SK-N-MC (cell line): ENCODE measurements around the gene C19orf81.
A peak's percentile ranks its signal among the peaks of the same experiment; 100 is the strongest.
"Not testable (repeated sequence)": the region's sequence is repeated elsewhere in the genome, so short reads cannot be mapped to it uniquely, and the experiment has no call there.

Experiments used
- DNase-seq: peaks from one replicate; pipeline ENCODE4 v3.0.0-alpha.2; 2011; ENCODE audit warnings: low read depth, low spot score
- H3K27ac ChIP-seq: fragments of 200-600 bp; sonication (generic); 2 replicates; pipeline ENCODE4 v1.5.1; 2016; ENCODE audit warnings: mixed run types
- H3K36me3 ChIP-seq: fragments of 200-600 bp; sonication (generic); 2 replicates; pipeline ENCODE4 v1.6.1; 2017; ENCODE audit warnings: antibody characterized with exemption, low read length, mixed read lengths; ENCODE audit not compliant: insufficient read depth
- H3K4me3 ChIP-seq: fragments of 200-600 bp; sonication (generic); 2 replicates; pipeline ENCODE4 v1.5.1; 2016
- H3K9ac ChIP-seq: fragments of 200-600 bp; sonication (generic); 2 replicates; pipeline ENCODE4 v1.8.0; 2017; ENCODE audit warnings: mixed run types, mixed read lengths; ENCODE audit not compliant: insufficient read length
- H3K9me3 ChIP-seq: fragments of 200-600 bp; sonication (generic); 2 replicates; pipeline ENCODE4 v1.6.1; 2017; ENCODE audit warnings: low read depth, mild to moderate bottlenecking, antibody characterized with exemption, low read length, moderate library complexity, mixed read lengths
- EZH2 ChIP-seq: fragments of 200-600 bp; sonication (generic); IDR thresholded peaks from one replicate; pipeline ENCODE4 v1.6.1; 2017; ENCODE audit warnings: antibody characterized with exemption
- FOXP2 ChIP-seq: optimal IDR thresholded peaks from 2 replicates; pipeline ENCODE3; 2011; ENCODE audit warnings: mild to moderate bottlenecking, moderate library complexity; ENCODE audit not compliant: insufficient read depth; ENCODE audit errors: extremely low read length, control extremely low read depth
- POLR2AphosphoS5 ChIP-seq: IDR thresholded peaks from 2 replicates; pipeline ENCODE4 v1.6.1; 2012; ENCODE audit warnings: mild to moderate bottlenecking, low read depth, low read length, borderline replicate concordance

C19orf81 gene

DNA sequence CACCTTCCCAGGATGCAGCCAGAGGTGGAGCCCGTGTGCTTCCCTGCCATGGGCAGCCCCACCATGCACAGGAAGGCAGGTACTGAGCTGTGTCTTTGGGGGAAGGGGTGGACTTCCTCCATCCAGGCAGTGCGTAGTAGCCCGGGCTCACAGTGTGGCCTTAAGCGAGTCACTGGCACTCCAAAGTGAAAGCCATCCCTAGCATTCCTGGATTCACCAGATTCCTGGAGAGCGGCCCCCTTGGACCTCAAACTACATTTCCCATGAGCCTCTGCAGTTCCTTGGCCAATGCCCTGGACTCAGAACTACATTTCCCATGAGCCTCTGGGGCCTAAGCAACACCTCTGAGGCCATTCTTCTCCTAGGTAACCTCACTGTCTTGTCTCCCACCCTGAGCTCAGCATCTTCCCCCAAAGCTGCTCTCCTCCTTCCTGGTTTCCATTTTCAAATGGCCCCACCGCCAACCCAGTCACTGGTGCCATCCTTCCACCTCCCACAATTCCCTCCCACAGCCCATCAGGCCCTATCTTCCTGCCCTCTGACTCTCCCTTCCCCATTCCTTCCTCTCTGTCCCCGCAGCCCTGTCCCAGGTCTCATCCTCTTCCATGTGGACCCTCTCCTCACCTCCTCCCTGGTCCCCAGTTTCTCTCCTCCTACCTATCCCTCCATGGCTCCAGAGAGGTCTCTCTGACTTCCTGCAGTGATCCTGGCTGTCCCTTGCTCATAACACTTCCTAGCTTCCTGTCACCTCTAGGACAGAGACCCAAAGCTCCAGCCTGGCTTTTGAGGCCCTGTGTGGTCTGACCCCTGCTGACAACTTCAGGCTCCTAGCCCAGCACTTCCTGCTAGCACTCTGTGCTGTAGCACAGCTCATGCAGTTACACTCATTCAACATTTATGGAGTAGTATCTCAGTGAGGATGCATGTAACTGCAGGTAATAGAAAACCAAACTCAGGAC lies at the start of gene C19orf81:
Gene C19orf81 (plus strand): TSS at position 13 of the 959 bp plus-strand sequence. CDS start 0 bp downstream, at position 13.
- no peak within 1 kb of the TSS for H3K4me3 ChIP-seq
- H3K36me3 ChIP-seq = no peaks in the 10 kb centered on the region
- no peak for TF ChIP-seq FOXP2
- TF ChIP-seq POLR2AphosphoS5 = no peak
- no peak for TF ChIP-seq EZH2
- no peak within 1 kb of the TSS for H3K9ac ChIP-seq
- no peak within 1 kb of the TSS for H3K27ac ChIP-seq
- no peak for DNase-seq
- no peaks in the 10 kb centered on the region for H3K9me3 ChIP-seq

DNA sequence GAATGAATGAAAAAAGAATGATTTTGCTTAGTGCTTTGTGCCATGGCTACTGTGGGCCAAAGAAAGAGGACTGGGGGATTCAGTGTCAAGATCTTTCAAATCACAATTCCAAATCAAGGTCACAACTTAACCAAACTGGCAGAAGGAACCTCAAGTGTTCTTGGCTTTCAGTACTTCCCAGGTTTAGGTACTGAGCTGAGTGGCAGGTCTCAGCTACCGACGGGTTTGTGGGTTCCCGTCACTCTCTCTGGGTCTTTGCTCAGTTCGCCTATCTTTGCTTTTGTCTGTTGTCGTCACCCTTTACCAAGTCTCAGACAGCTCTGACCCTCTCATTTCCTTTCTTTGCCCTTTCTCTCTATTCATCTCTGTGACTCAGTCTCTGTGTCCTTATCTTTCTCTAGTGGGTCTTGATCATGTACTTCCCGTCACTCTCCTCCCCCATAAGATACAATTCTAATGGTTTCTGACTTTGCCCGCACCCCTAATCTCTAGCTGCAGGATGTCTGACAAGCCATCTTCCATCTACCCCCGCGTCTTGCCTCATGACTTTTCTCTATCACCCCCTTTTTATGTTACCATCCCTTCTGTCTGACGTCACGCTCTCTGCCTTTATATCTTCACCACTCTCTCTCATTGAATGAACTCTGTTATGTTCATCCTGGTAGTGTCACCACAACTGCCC lies 47.7 kb upstream of the C19orf81 start:
- Histone ChIP-seq H3K9ac (no peak overlapping the region), H3K4me3 (no peak overlapping the region), H3K9me3 (no peaks in the 10 kb centered on the region), H3K27ac (no peak overlapping the region), H3K36me3 (no peaks in the 10 kb centered on the region)
- DNase-seq = no peak
- TF ChIP-seq FOXP2 (no peak), POLR2AphosphoS5 (no peak), EZH2 (no peak)

DNA sequence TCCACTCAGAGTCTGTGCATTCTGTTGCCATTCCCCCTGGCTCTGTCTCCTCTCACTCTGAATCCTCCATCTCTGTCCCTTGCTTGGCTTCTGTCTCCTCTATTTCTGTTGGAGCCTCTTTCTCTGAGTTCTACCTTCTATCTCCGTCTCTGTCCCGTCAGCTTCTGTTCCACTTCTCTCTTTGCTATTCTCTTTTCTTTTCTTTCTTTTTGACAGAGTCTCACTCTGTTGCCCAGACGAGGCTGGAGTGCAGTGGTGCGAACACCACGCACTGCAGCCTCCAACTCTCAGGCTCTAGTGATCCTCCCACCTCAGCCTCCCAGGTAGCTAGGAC lies 47.2 kb upstream of the C19orf81 start:
- no peaks in the 10 kb centered on the region for H3K36me3 ChIP-seq
- no peaks in the 10 kb centered on the region for H3K9me3 ChIP-seq
- no peak overlapping the region for H3K9ac ChIP-seq
- DNase-seq = no peak
- H3K4me3 ChIP-seq = no peak overlapping the region
- TF ChIP-seq EZH2 (no peak), POLR2AphosphoS5 (no peak), FOXP2 (no peak)
- H3K27ac ChIP-seq = no peak overlapping the region

DNA sequence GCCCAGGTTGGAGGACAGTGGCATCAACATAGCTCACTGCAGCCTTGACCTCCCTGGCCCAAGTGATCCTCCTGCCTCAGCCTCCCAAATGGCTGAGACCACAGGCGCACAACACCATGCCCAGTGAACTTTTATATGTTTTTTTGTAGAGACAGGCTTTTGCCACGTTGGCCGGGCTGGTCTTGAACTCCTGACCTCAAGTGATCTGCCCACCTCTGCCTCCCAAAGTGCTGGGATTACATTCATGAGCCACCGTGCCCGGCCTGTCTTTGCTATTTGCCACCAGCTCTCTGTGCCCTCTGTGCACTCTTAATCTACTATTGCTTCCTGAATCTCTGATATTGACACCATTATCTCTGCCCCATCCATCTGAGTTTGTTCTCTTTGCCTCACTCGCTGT lies 46.7 kb upstream of the C19orf81 start:
- Histone ChIP-seq H3K36me3 (no peaks in the 10 kb centered on the region), H3K9ac (no peak overlapping the region), H3K9me3 (no peaks in the 10 kb centered on the region), H3K4me3 (no peak overlapping the region), H3K27ac (no peak overlapping the region)
- no peak for DNase-seq
- TF ChIP-seq FOXP2 (no peak), EZH2 (no peak), POLR2AphosphoS5 (no peak)

GRCh38 chr19:50602935-50603334 lies 46.3 kb upstream of the C19orf81 start:
- no peak overlapping the region for H3K4me3 ChIP-seq

DNA sequence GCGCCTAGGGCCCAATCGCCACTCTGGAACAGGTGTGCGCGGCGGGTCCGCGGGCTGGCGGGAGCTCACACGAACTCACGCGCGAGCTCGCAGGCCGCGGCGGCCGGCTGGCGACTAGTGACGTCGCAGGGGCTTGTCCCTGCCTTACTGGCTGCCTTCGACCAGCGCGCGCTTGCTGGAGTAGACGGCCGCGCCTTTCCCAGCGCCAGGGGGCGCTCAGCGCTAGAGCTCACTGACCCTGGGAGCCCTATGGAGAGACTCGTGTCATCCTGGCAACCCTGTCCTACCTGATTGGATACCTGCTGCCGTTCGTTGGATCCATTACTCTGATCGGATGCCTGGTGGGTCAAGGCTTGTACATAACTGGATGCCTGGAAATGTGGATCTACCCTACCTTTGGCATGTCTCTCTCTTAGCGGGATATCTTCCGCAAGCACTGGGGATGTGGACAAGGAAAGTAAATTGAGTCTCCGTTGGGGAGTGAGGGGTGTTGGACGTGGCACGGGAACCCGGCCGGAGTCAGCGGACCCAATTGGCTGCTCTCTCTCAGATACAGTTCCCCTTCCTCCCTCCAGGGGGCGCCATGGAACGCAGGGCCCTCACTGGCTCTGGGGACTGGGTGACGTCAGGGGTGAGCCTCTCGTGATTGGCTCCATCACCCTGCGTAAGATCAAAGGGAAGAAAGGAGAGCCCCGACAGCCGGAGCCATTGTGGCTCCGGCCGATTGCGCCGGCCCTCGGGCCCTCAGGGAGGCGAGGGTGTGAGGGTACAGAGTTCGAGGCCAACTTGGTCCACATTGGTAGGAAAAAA lies 44.8 kb upstream of the C19orf81 start:
- H3K9ac ChIP-seq, H3K36me3 ChIP-seq, DNase-seq, H3K27ac ChIP-seq, H3K4me3 ChIP-seq, H3K9me3 ChIP-seq: not testable (repeated sequence)

More at GRCh38 chr19:50602935-50603334, 46.3 kb upstream of the C19orf81 start:
- no peak overlapping the region for H3K27ac ChIP-seq
- DNase-seq = no peak
- no peak overlapping the region for H3K9ac ChIP-seq
- H3K36me3 ChIP-seq = no peaks in the 10 kb centered on the region
- no peaks in the 10 kb centered on the region for H3K9me3 ChIP-seq
- TF ChIP-seq FOXP2 = no peak

DNA sequence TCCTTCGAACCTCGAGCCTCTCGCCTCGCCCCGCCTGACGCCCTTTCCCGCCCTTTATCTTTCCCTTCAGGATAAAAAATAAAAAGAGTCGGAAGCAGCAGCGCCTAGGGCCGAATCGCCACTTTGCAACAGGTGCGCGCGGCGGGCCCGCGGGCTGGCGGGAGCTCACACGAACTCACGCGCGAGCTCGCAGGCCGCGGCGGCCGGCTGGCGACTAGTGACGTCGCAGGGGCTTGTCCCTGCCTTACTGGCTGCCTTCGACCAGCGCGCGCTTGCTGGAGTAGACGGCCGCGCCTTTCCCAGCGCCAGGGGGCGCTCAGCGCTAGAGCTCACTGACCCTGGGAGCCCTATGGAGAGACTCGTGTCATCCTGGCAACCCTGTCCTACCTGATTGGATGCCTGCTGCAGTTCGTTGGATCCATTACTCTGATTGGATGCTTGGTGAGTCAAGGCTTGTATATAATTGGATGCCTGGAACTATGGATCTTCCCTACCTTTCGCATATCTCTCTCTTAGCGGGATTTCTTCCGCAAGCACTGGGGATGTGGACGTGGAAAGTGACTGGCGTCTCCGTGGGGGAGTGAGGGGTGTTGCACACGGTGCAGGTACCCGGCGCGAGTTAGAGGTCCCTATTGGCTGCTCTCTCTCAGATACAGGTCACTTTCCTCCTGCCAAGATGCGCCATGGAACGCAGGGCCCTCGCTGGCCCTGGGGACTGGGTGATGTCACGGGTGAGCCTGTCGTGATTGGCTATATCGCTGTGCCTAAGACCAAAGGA lies 43.0 kb upstream of the C19orf81 start:
- H3K4me3 ChIP-seq, H3K9me3 ChIP-seq, H3K27ac ChIP-seq, H3K36me3 ChIP-seq, DNase-seq, H3K9ac ChIP-seq: not testable (repeated sequence)

- peak overlapping the region; percentile 64 for H3K9ac ChIP-seq
- peak overlapping the region; percentile 72 for H3K4me3 ChIP-seq
- TF ChIP-seq EZH2 (no peak), FOXP2 (no peak), POLR2AphosphoS5 (no peak)
Observed at GRCh38 chr19:50607388-50607787, 41.9 kb upstream of the C19orf81 start.

More at GRCh38 chr19:50607388-50607787, 41.9 kb upstream of the C19orf81 start:
- Histone ChIP-seq H3K27ac (no peak overlapping the region), H3K9me3 (no peaks in the 10 kb centered on the region), H3K36me3 (no peaks in the 10 kb centered on the region)
- DNase-seq = no peak
